GM23338 (cell line): Measurements from ENCODE around the gene PRELP. TPM values are rescaled to one million over a fixed set of nuclear protein-coding genes. Genes with fewer than 3 reads are reported as not detected.
A peak's percentile ranks its signal among the peaks of the same experiment; 100 is the strongest.

Experiments
- ATAC-seq: fragments of 200-7000 bp; cut with Tn5 transposase; 3 replicates; pipeline ENCODE4 v1.9.1; 2020
- DNase-seq: peaks from one replicate; pipeline ENCODE4 v3.0.0-alpha.2; 2015; ENCODE audit warnings: low spot score
- H2AFZ ChIP-seq: fragments of 200-600 bp; sonication (generic); 2 replicates; pipeline ENCODE4 v1.8.0; 2016; ENCODE audit warnings: antibody characterized with exemption, mild to moderate bottlenecking, moderate library complexity
- H3F3A ChIP-seq: fragments of 200-600 bp; sonication (generic); replicated peaks from 2 replicates; pipeline ENCODE4 v1.8.0; 2017; ENCODE audit warnings: antibody characterized with exemption, mixed run types, low read depth
- H3K27ac ChIP-seq: fragments of 200-600 bp; sonication (generic); 2 replicates; pipeline ENCODE4 v1.6.1; 2016; ENCODE audit warnings: low read depth
- H3K27me3 ChIP-seq: fragments of 200-600 bp; sonication (generic); 2 replicates; pipeline ENCODE4 v1.8.0; 2016; ENCODE audit warnings: mild to moderate bottlenecking, mixed run types, moderate library complexity; ENCODE audit not compliant: insufficient read depth
- H3K36me3 ChIP-seq: fragments of 200-600 bp; sonication (generic); 2 replicates; pipeline ENCODE4 v1.8.0; 2016; ENCODE audit warnings: mild to moderate bottlenecking; ENCODE audit not compliant: insufficient read depth
- H3K4me1 ChIP-seq: fragments of 200-600 bp; sonication (generic); 2 replicates; pipeline ENCODE4 v1.8.0; 2016; ENCODE audit warnings: mild to moderate bottlenecking, moderate library complexity; ENCODE audit not compliant: insufficient read depth
- H3K4me2 ChIP-seq: fragments of 200-600 bp; sonication (generic); 2 replicates; pipeline ENCODE4 v1.7.1; 2017; ENCODE audit warnings: mixed run types
- H3K4me3 ChIP-seq: fragments of 200-600 bp; sonication (generic); 2 replicates; pipeline ENCODE4 v1.6.1; 2016; ENCODE audit warnings: mixed run types
- H3K79me2 ChIP-seq: fragments of 200-600 bp; sonication (generic); replicated peaks from 2 replicates; pipeline ENCODE4 v1.8.0; 2017; ENCODE audit warnings: mild to moderate bottlenecking; ENCODE audit not compliant: insufficient read depth
- H3K9me2 ChIP-seq: fragments of 200-600 bp; sonication (generic); 2 replicates; pipeline ENCODE4 v1.8.0; 2017; ENCODE audit not compliant: insufficient read depth
- H4K20me1 ChIP-seq: fragments of 200-600 bp; sonication (generic); replicated peaks from 2 replicates; pipeline ENCODE4 v1.8.0; 2017; ENCODE audit warnings: mild to moderate bottlenecking; ENCODE audit not compliant: insufficient read depth
- H3K27ac Mint-ChIP-seq: 2 replicates; pipeline ENCODE4 v1.8.0; 2020; ENCODE audit warnings: inconsistent platforms, mild to moderate bottlenecking, moderate library complexity, mixed read lengths
- H3K27me3 Mint-ChIP-seq: 3 replicates; pipeline ENCODE4 v1.8.0; 2022; ENCODE audit warnings: low read depth, mild to moderate bottlenecking, moderate library complexity, mixed read lengths, inconsistent platforms; ENCODE audit not compliant: insufficient read depth, poor library complexity
- H3K36me3 Mint-ChIP-seq: 3 replicates; pipeline ENCODE4 v1.8.0; 2021; ENCODE audit warnings: low read depth, mild to moderate bottlenecking, inconsistent platforms, moderate library complexity, mixed read lengths
- H3K4me1 Mint-ChIP-seq: 3 replicates; pipeline ENCODE4 v1.8.0; 2020; ENCODE audit warnings: mild to moderate bottlenecking, inconsistent platforms, mixed read lengths
- H3K4me3 Mint-ChIP-seq: 3 replicates; pipeline ENCODE4 v1.8.0; 2021; ENCODE audit warnings: moderate library complexity, mild to moderate bottlenecking, inconsistent platforms, mixed read lengths
- H3K9me3 Mint-ChIP-seq: 3 replicates; pipeline ENCODE4 v1.8.0; 2020; ENCODE audit warnings: moderate library complexity, mild to moderate bottlenecking, inconsistent platforms, mixed read lengths
- EZH2 ChIP-seq: fragments of 200-600 bp; sonication (generic); IDR thresholded peaks from one replicate; pipeline ENCODE4 v1.8.0; 2017; ENCODE audit warnings: antibody characterized with exemption, mild to moderate bottlenecking, low read depth; ENCODE audit not compliant: unreplicated experiment
- EZH2phosphoT487 ChIP-seq: fragments of 200-600 bp; sonication (generic); IDR thresholded peaks from one replicate; pipeline ENCODE4 v1.8.1; 2018; ENCODE audit warnings: antibody characterized with exemption; ENCODE audit not compliant: unreplicated experiment
- JUNB ChIP-seq: IDR thresholded peaks from one replicate; pipeline ENCODE4 v1.6.1; 2016; ENCODE audit warnings: antibody characterized with exemption; ENCODE audit not compliant: unreplicated experiment
- ZNF114 ChIP-seq: fragments of 250-450 bp; sonication (Bioruptor Pico); IDR thresholded peaks from 2 replicates; pipeline ENCODE4 v1.5.0; 2020; ENCODE audit warnings: mild to moderate bottlenecking, moderate library complexity
- polyA plus RNA-seq: library from polyadenylated mRNA; unstranded; fragments of >200 nt; fragmentation: Nextera tagmentation; extraction: Ambion mirVana; gene quantifications from 2 replicates; pipeline ENCODE4 v1.2.1, GENCODE V29; 2016
- total RNA-seq: library from RNA; depleted of rRNA; stranded (reverse); fragments of >200 nt; shearing (Covaris generic); gene quantifications from 2 replicates; pipeline ENCODE4 v1.2.3, GENCODE V29; 2014
- TF ChIP-seq, protein P1 (sequence below): fragments of 250-450 bp; sonication (Bioruptor Pico); IDR thresholded peaks from 2 replicates; pipeline ENCODE4 v1.5.0; 2020; ENCODE audit warnings: mild to moderate bottlenecking, moderate library complexity
- TF ChIP-seq, protein P2 (sequence below): IDR thresholded peaks from one replicate; pipeline ENCODE4 v1.6.1; 2018; ENCODE audit warnings: antibody characterized with exemption; ENCODE audit not compliant: unreplicated experiment

PRELP gene
- total and polyA plus RNA-seq, 2 experiments from 2014 or later = 0.03 TPM

DNA sequence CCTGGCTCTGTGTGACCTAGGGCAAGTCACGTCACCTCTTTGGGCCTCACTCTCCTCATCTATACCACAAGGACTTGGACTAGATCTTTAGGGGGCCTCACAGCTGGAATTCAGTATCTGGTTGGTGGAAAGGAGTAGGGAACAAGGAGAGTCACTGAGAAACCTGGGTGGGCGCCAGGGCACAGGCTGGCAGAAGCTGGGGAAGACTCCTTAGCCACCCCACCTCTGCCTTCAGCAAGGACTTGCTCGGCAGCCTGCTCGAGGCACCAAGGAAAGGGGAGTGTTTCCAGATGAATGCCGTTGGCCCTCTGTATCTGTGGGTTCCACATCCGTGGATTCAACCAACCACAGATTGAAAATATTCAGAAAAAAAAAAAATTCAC lies 17.1 kb downstream of the PRELP start (continued):
- TF ChIP-seq, protein P1, sequence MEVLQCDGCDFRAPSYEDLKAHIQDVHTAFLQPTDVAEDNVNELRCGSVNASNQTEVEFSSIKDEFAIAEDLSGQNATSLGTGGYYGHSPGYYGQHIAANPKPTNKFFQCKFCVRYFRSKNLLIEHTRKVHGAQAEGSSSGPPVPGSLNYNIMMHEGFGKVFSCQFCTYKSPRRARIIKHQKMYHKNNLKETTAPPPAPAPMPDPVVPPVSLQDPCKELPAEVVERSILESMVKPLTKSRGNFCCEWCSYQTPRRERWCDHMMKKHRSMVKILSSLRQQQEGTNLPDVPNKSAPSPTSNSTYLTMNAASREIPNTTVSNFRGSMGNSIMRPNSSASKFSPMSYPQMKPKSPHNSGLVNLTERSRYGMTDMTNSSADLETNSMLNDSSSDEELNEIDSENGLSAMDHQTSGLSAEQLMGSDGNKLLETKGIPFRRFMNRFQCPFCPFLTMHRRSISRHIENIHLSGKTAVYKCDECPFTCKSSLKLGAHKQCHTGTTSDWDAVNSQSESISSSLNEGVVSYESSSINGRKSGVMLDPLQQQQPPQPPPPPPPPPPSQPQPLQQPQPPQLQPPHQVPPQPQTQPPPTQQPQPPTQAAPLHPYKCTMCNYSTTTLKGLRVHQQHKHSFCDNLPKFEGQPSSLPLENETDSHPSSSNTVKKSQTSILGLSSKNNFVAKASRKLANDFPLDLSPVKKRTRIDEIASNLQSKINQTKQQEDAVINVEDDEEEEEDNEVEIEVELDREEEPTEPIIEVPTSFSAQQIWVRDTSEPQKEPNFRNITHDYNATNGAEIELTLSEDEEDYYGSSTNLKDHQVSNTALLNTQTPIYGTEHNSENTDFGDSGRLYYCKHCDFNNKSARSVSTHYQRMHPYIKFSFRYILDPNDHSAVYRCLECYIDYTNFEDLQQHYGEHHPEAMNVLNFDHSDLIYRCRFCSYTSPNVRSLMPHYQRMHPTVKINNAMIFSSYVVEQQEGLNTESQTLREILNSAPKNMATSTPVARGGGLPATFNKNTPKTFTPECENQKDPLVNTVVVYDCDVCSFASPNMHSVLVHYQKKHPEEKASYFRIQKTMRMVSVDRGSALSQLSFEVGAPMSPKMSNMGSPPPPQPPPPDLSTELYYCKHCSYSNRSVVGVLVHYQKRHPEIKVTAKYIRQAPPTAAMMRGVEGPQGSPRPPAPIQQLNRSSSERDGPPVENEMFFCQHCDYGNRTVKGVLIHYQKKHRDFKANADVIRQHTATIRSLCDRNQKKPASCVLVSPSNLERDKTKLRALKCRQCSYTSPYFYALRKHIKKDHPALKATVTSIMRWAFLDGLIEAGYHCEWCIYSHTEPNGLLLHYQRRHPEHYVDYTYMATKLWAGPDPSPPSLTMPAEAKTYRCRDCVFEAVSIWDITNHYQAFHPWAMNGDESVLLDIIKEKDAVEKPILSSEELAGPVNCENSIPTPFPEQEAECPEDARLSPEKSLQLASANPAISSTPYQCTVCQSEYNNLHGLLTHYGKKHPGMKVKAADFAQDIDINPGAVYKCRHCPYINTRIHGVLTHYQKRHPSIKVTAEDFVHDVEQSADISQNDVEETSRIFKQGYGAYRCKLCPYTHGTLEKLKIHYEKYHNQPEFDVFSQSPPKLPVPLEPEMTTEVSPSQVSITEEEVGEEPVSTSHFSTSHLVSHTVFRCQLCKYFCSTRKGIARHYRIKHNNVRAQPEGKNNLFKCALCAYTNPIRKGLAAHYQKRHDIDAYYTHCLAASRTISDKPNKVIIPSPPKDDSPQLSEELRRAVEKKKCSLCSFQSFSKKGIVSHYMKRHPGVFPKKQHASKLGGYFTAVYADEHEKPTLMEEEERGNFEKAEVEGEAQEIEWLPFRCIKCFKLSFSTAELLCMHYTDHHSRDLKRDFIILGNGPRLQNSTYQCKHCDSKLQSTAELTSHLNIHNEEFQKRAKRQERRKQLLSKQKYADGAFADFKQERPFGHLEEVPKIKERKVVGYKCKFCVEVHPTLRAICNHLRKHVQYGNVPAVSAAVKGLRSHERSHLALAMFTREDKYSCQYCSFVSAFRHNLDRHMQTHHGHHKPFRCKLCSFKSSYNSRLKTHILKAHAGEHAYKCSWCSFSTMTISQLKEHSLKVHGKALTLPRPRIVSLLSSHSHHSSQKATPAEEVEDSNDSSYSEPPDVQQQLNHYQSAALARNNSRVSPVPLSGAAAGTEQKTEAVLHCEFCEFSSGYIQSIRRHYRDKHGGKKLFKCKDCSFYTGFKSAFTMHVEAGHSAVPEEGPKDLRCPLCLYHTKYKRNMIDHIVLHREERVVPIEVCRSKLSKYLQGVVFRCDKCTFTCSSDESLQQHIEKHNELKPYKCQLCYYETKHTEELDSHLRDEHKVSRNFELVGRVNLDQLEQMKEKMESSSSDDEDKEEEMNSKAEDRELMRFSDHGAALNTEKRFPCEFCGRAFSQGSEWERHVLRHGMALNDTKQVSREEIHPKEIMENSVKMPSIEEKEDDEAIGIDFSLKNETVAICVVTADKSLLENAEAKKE (CRISPR knock-in tag) = no peak
- TF ChIP-seq ZNF114 (CRISPR knock-in tag) (no peak), JUNB (no peak), EZH2 (no peak), EZH2phosphoT487 (no peak)

DNA sequence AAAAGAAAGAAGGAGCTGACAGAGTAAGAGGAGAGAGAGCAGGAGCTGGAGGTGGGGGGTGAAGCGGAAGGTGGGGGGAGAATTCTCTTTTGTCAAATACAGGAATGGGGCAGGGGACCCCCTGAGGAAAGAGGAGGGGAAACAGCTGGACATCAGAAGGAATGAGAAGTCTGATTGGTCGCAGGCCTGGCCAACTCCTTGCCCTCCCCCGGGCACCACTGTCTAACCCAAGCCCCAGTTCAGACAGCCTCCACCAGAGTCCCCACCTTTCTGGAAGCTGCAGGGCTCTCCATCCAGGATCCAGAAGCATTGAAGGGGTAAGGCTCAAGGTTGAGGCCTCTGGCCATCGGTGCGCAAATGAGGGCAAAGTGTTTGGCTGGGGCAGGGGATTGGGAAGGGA lies 18.3 kb downstream of the PRELP start, which contains the start of gene OPTC:
Gene OPTC (plus strand): TSS at position 253 of the 400 bp plus-strand sequence. CDS start 1,853 bp downstream, outside the sequence.
- Histone ChIP-seq H3K4me1 (no peaks in the 10 kb centered on the region; the same call in 1 of the 2 replicates), H4K20me1 (no peaks in the 10 kb centered on the region), H3K4me3 (no peak within 1 kb of the TSS), H3K9me2 (no peaks in the 10 kb centered on the region), H3K4me2 (no peak within 1 kb of the TSS), H2AFZ (0 out of 2 replicates have a peak within 1 kb of the TSS, but pooled peaks have one; percentile 18), H3K27me3 (no peaks in the 10 kb centered on the region), H3K27ac (no peak within 1 kb of the TSS), H3K79me2 (no peaks in the 10 kb centered on the region), H3K36me3 (no peaks in the 10 kb centered on the region), H3F3A (no peaks in the 10 kb centered on the region)
- H3K9me3 Mint-ChIP-seq = no peaks in the 10 kb centered on the region
- peak; percentile 68 for ATAC-seq
- H3K27ac Mint-ChIP-seq = no peak within 1 kb of the TSS
- TF ChIP-seq, protein P1 (CRISPR knock-in tag) = no peak
- TF ChIP-seq, protein P2, sequence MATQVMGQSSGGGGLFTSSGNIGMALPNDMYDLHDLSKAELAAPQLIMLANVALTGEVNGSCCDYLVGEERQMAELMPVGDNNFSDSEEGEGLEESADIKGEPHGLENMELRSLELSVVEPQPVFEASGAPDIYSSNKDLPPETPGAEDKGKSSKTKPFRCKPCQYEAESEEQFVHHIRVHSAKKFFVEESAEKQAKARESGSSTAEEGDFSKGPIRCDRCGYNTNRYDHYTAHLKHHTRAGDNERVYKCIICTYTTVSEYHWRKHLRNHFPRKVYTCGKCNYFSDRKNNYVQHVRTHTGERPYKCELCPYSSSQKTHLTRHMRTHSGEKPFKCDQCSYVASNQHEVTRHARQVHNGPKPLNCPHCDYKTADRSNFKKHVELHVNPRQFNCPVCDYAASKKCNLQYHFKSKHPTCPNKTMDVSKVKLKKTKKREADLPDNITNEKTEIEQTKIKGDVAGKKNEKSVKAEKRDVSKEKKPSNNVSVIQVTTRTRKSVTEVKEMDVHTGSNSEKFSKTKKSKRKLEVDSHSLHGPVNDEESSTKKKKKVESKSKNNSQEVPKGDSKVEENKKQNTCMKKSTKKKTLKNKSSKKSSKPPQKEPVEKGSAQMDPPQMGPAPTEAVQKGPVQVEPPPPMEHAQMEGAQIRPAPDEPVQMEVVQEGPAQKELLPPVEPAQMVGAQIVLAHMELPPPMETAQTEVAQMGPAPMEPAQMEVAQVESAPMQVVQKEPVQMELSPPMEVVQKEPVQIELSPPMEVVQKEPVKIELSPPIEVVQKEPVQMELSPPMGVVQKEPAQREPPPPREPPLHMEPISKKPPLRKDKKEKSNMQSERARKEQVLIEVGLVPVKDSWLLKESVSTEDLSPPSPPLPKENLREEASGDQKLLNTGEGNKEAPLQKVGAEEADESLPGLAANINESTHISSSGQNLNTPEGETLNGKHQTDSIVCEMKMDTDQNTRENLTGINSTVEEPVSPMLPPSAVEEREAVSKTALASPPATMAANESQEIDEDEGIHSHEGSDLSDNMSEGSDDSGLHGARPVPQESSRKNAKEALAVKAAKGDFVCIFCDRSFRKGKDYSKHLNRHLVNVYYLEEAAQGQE = no peak
- DNase-seq = no peak
- no peaks in the 10 kb centered on the region for H3K36me3 Mint-ChIP-seq
- no peak within 1 kb of the TSS; the same call in 2 of the 3 replicates for H3K4me3 Mint-ChIP-seq
- H3K27me3 Mint-ChIP-seq = peaks cover 2% of the 10 kb centered on the region
- peaks cover 30% of the 10 kb centered on the region for H3K4me1 Mint-ChIP-seq
